K562 (cell line): ENCODE data around the gene APOM. TPM values are rescaled to one million over a fixed set of nuclear protein-coding genes. Genes with fewer than 3 reads are reported as not detected.

Experiments used
- ATAC-seq: fragments of 200-7000 bp; cut with Tn5 transposase; 3 replicates; pipeline ENCODE4 v1.9.1; 2020; ENCODE audit warnings: moderate library complexity
- BruUV-seq: library from RNA; stranded (reverse); fragments of 400-500 nt; replicated peaks from 2 replicates; lab custom pipeline; 2021; lab: Mats Ljungman, UMichigan
- CTCF ChIA-PET: fragments of 300-600 bp; formaldehyde crosslinking; extraction: SDS; loops from one replicate; lab custom pipeline; 2021; ENCODE audit warnings: low intra/inter-chr PET ratio; lab: Yijun Ruan, JAX
- POLR2A ChIA-PET: fragments of 300-600, 350-650 bp; sonication (Branson Sonifier 250); formaldehyde crosslinking; extraction: SDS; loops from one replicate; lab custom pipeline; 2021; ENCODE audit warnings: antibody characterized with exemption, inconsistent platforms; lab: Yijun Ruan, JAX
- DNase-seq, 4 experiments: peaks; one replicate each; pipeline versions ENCODE4 v3.0.0 to v3.0.0-alpha.2; 2011 to 2018; ENCODE audit warnings: low spot score in 3 of 4, mixed read lengths in 3 of 4; ENCODE audit errors: extremely low read depth in 1 of 4
- FAIRE-seq: peaks from 2 replicates; lab custom pipeline; 2011; peaks lifted over from hg19 to GRCh38; lab: Jason Lieb, UNC
- H2AFZ ChIP-seq: 2 replicates; pipeline ENCODE4 v1.6.0; 2011; ENCODE audit warnings: low read depth, low read length, control low read depth, inconsistent platforms
- H3K27ac ChIP-seq: fragments of 200-600 bp; 3 replicates; pipeline ENCODE4 v1.8.0; 2011; ENCODE audit warnings: low read depth, mild to moderate bottlenecking, control low read depth, inconsistent platforms, low read length, moderate library complexity, mixed read lengths; ENCODE audit errors: extremely low read depth
- H3K27me3 ChIP-seq, 2 experiments: fragments of 300-600 bp in 1 of 2; 2 replicates in 1 of 2; 3 replicates in 1 of 2; pipeline versions ENCODE4 v1.6.0 to v1.8.0; 2011; ENCODE audit warnings: inconsistent platforms in 2 of 2, low read length in 2 of 2, mild to moderate bottlenecking in 1 of 2, mixed read lengths in 1 of 2, moderate library complexity in 1 of 2; ENCODE audit not compliant: control insufficient read depth in 2 of 2, insufficient read depth in 2 of 2
- H3K36me3 ChIP-seq: fragments of 300-600 bp; 3 replicates; pipeline ENCODE4 v1.8.0; 2011; ENCODE audit warnings: mild to moderate bottlenecking, low read length, inconsistent platforms; ENCODE audit not compliant: control insufficient read depth, insufficient read depth
- H3K4me1 ChIP-seq, 2 experiments: fragments of 200-600 bp in 1 of 2; replicated peaks in 1 of 2; 2 replicates in 1 of 2; 3 replicates in 1 of 2; pipeline versions ENCODE4 v1.5.1 to v1.8.0; 2011; ENCODE audit warnings: inconsistent platforms in 2 of 2, low read length in 2 of 2, mild to moderate bottlenecking in 1 of 2, mixed read lengths in 1 of 2, moderate library complexity in 1 of 2; ENCODE audit not compliant: control insufficient read depth in 2 of 2, insufficient read depth in 2 of 2
- H3K4me2 ChIP-seq: 2 replicates; pipeline ENCODE4 v1.6.1; 2011; ENCODE audit warnings: low read length, control low read depth, inconsistent platforms, mixed read lengths; ENCODE audit not compliant: insufficient read depth
- H3K4me3 ChIP-seq: fragments of 200-600 bp; sonication (generic), shearing (Covaris generic); 2 replicates; pipeline ENCODE4 v1.5.1; 2016; ENCODE audit warnings: control low read depth, inconsistent platforms
- H3K79me2 ChIP-seq: fragments of 200-600 bp; 3 replicates; pipeline ENCODE4 v1.8.0; 2011; ENCODE audit warnings: low read length, inconsistent platforms; ENCODE audit not compliant: control insufficient read depth, insufficient read depth
- H3K9ac ChIP-seq, 2 experiments: 2 replicates each; pipeline versions ENCODE4 v1.6.0 to v1.6.1; 2011; ENCODE audit warnings: low read depth in 2 of 2, low read length in 2 of 2, control low read depth in 1 of 2, inconsistent platforms in 1 of 2, mild to moderate bottlenecking in 1 of 2, mixed read lengths in 1 of 2; ENCODE audit not compliant: insufficient read depth in 1 of 2
- H3K9me1 ChIP-seq: one replicate; pipeline ENCODE4 v1.6.0; 2011; ENCODE audit warnings: inconsistent platforms, mild to moderate bottlenecking, low read length, moderate library complexity; ENCODE audit not compliant: control insufficient read depth, insufficient read depth
- H3K9me3 ChIP-seq: replicated peaks from 2 replicates; pipeline ENCODE4 v1.5.1; 2011; ENCODE audit warnings: low read depth, low read length, inconsistent platforms; ENCODE audit not compliant: control insufficient read depth, insufficient read depth
- H4K20me1 ChIP-seq: replicated peaks from 2 replicates; pipeline ENCODE4 v1.6.1; 2011; ENCODE audit warnings: low read length, inconsistent platforms, mixed read lengths; ENCODE audit not compliant: control insufficient read depth, insufficient read depth
- ATF7 ChIP-seq: fragments of 450-650 bp; IDR thresholded peaks from 2 replicates; pipeline ENCODE4 v1.7.1; 2014; ENCODE audit warnings: mild to moderate bottlenecking, moderate library complexity
- BACH1 ChIP-seq: fragments of 200-800 bp; sonication (Bioruptor generic); IDR thresholded peaks from 2 replicates; pipeline ENCODE4 v1.6.1; 2016; ENCODE audit warnings: missing genetic modification characterization, missing compliant biosample characterization
- C11orf30 ChIP-seq: fragments of 450-650 bp; IDR thresholded peaks from 2 replicates; pipeline ENCODE4 v1.6.1; 2016; ENCODE audit warnings: low read depth, mild to moderate bottlenecking
- GABPA ChIP-seq: fragments of 200-800 bp; sonication (Bioruptor generic); conservative IDR thresholded peaks from 2 replicates; pipeline ENCODE4 v1.6.1; 2016; ENCODE audit warnings: low read depth, missing genetic modification characterization, missing compliant biosample characterization
- MITF ChIP-seq: IDR thresholded peaks from 2 replicates; pipeline ENCODE4 v1.6.1; 2014; ENCODE audit warnings: antibody characterized with exemption
- NUFIP1 ChIP-seq: fragments of 450-650 bp; IDR thresholded peaks from 2 replicates; pipeline ENCODE4 v1.6.1; 2018; ENCODE audit not compliant: partially characterized antibody
- PHB2 ChIP-seq: fragments of 450-650 bp; IDR thresholded peaks from 2 replicates; pipeline ENCODE4 v1.6.1; 2017; ENCODE audit warnings: low read depth
- PRPF4 ChIP-seq: fragments of 200-400 bp; formaldehyde crosslinking; IDR thresholded peaks from one replicate; pipeline ENCODE4 v1.6.1; 2017; ENCODE audit warnings: low read length, low read depth, mild to moderate bottlenecking; ENCODE audit not compliant: insufficient read depth, poor library complexity, severe bottlenecking
- RB1 ChIP-seq: fragments of 450-650 bp; IDR thresholded peaks from 2 replicates; pipeline ENCODE4 v1.6.1; 2017; ENCODE audit warnings: low read depth, mild to moderate bottlenecking
- SAFB ChIP-seq: fragments of 200-400 bp; formaldehyde crosslinking; IDR thresholded peaks from 2 replicates; pipeline ENCODE4 v1.6.1; 2017; ENCODE audit warnings: low read depth, low read length, borderline replicate concordance
- THRAP3 ChIP-seq: fragments of 450-650 bp; IDR thresholded peaks from 2 replicates; pipeline ENCODE4 v1.6.1; 2016; ENCODE audit warnings: mild to moderate bottlenecking, inconsistent platforms, borderline replicate concordance
- ZBTB34 ChIP-seq: fragments of 250-450 bp; sonication (Bioruptor Pico); IDR thresholded peaks from 2 replicates; pipeline ENCODE4 v1.8.0; 2021; ENCODE audit warnings: mild to moderate bottlenecking, moderate library complexity
- ZNF224 ChIP-seq: sonication (generic); formaldehyde crosslinking; IDR thresholded peaks from 2 replicates; pipeline ENCODE4 v1.8.0; 2022; ENCODE audit warnings: mild to moderate bottlenecking, missing genetic modification reagents
- WGBS: fragments of 100-300 bp; shearing (Covaris generic); methylation state at CpG from one replicate; pipeline ENCODE4 v1.1.6; 2016; ENCODE audit warnings: low coverage, mixed read lengths; ENCODE audit not compliant: insufficient coverage; ENCODE audit errors: missing lambda C conversion rate; 5-methylcytosine and 5-hydroxymethylcytosine counted together
- in situ Hi-C: fragments of 300-500 bp; cut with MboI; formaldehyde crosslinking; loops from 4 replicates; pipeline ENCODE4 v1.15.0; 2018; ENCODE audit warnings: inconsistent platforms, mixed read lengths
- intact Hi-C: fragments of 100-400 bp; cut with micrococcal nuclease; formaldehyde crosslinking; loops from 2 replicates; pipeline ENCODE4 v1.14.2; 2022
- polyA plus RNA-seq, 8 experiments: library from polyadenylated mRNA; depleted of rRNA in 4 of 8; stranded (reverse) in 5 of 8; unstranded in 3 of 8; fragments of >200 nt; fragmentation: Nextera tagmentation in 2 of 8; fragmentation: Illumina TruSeq in 1 of 8; extraction: Ambion mirVana in 2 of 8; extraction: Trizol in 1 of 8; gene quantifications; 2 replicates each; pipeline versions ENCODE4 v1.2.1 to v1.2.3, GENCODE V29; 2011 to 2014; ENCODE audit warnings: inconsistent platforms in 1 of 8, missing spikeins in 1 of 8
- total RNA-seq, 7 experiments: library from RNA; depleted of rRNA in 6 of 7; stranded (reverse); fragments of >200 nt in 6 of 7; fragmentation: Illumina TruSeq in 2 of 7; extraction: Trizol in 2 of 7; gene quantifications; 2 replicates each; pipeline versions ENCODE4 v1.2.1 to v1.2.3, GENCODE V29; 2011 to 2021; ENCODE audit warnings: low replicate concordance in 1 of 7
- TF ChIP-seq, protein P1 (sequence below), 2 experiments: fragments of 450-650 bp; IDR thresholded peaks; 2 replicates each; pipeline ENCODE4 v1.6.1; 2016

APOM gene
- total and polyA plus RNA-seq, 9 of the 15 experiments (the other 6 are each of a cell fraction or from before 2014, with no cell fraction given), result 5.7 to 24.3 (median 10.4) TPM

DNA sequence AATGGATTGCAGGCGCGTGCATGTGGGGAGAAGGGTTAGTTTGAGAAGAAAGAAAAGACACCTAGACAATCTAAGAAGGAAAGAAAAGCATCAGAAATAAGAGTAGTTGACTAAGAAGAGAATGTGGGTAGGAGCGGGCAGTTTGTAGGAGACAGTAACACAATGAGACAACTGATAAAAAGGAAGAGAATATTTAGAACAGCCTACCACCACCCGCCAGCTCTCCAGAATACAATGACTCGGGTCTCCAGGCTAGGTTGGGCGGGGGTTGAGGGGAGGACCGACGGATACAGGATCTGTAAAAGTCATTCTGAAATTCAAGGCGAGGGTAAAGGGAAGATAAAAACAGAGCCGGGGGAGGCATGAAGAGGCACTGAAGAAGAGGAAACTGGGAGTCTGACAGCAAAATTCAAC is 46.7 kb downstream of the APOM start:
- Histone ChIP-seq H3K4me2 (peak overlapping the region; percentile 87), H3K79me2 (peaks cover 53% of the 10 kb centered on the region), H3K36me3 (peaks cover 40% of the 10 kb centered on the region), H3K27me3 (no peaks in the 10 kb centered on the region), H3K4me1 (peaks cover 22 to 34% of the 10 kb centered on the region in 2 experiments), H3K9ac (peak overlapping the region; percentile 93 to 96), H3K9me1 (peaks cover 5% of the 10 kb centered on the region), H3K4me3 (peak overlapping the region; percentile 68), H2AFZ (peak overlapping the region; percentile 91), H3K27ac (peak overlapping the region; percentile 93), H4K20me1 (no peaks in the 10 kb centered on the region; the same call in 1 of the 2 replicates), H3K9me3 (no peaks in the 10 kb centered on the region)
- ChIA-PET POLR2A (interaction anchor here (0.5 to 9.7 kb wide), 20 partner anchors 10 to 145 kb away, joined by 3 to 158 read pairs (median 8); partner anchors contain the start of genes C6orf47, CSNK2B, GPANK1 and LY6G6C), CTCF (interaction anchor here (1.2 kb wide), 1 partner anchor 12 kb away, joined by 3 read pairs; no protein-coding TSS in a partner anchor)
- ATAC-seq (peak; percentile 61), DNase-seq (peak in 2 of 4 experiments; percentile 79 to 87), FAIRE-seq (peak; percentile 15)
- in situ Hi-C loops (no loop called here), intact Hi-C loops (loop anchor here (2.0 kb wide), 1 partner anchor 38 kb away; the partner anchor contains the start of gene GPANK1)
- BruUV-seq, result no TSS peak
- WGBS, result under 1% methylated on average over 10 of the region's 10 CpGs
- TF ChIP-seq ZBTB34 (no peak), THRAP3 (peak; percentile 76; the same call in 1 of the 2 replicates), MITF (no peak), PHB2 (no peak), C11orf30 (0 out of 2 replicates have a peak, but pooled peaks have one; percentile 4), ATF7 (no peak), PRPF4 (no peak), BACH1 (tag) (0 out of 2 replicates have a peak, but pooled peaks have one; percentile 72), SAFB (no peak), RB1 (peak; percentile 19; the same call in 1 of the 2 replicates), NUFIP1 (peak; percentile 48), ZNF224 (CRISPR knock-in tag) (no peak), GABPA (tag) (no peak)
- TF ChIP-seq, protein P1, sequence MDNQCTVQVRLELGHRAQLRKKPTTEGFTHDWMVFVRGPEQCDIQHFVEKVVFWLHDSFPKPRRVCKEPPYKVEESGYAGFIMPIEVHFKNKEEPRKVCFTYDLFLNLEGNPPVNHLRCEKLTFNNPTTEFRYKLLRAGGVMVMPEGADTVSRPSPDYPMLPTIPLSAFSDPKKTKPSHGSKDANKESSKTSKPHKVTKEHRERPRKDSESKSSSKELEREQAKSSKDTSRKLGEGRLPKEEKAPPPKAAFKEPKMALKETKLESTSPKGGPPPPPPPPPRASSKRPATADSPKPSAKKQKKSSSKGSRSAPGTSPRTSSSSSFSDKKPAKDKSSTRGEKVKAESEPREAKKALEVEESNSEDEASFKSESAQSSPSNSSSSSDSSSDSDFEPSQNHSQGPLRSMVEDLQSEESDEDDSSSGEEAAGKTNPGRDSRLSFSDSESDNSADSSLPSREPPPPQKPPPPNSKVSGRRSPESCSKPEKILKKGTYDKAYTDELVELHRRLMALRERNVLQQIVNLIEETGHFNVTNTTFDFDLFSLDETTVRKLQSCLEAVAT (IDR thresholded peaks at IDR 0.05), result peak in 1 of 2 experiments; percentile 27; a peak in 2 of 4 replicates
